Loucy (cell line): ENCODE data around the gene C1orf159.

Experiments used
- H2AFZ ChIP-seq: fragments of 200-600 bp; sonication (generic); 2 replicates; pipeline ENCODE4 v1.6.0; 2016; ENCODE audit warnings: antibody characterized with exemption, mild to moderate bottlenecking, low read length, moderate library complexity
- H3F3A ChIP-seq: fragments of 200-600 bp; 2 replicates; pipeline ENCODE4 v1.6.0; 2016; ENCODE audit warnings: antibody characterized with exemption, low read depth, mild to moderate bottlenecking
- H3K27me3 ChIP-seq: fragments of 200-600 bp; sonication (generic); 2 replicates; pipeline ENCODE4 v1.6.1; 2014; ENCODE audit warnings: low read length, mild to moderate bottlenecking; ENCODE audit not compliant: insufficient read depth, poor library complexity, severe bottlenecking
- H3K36me3 ChIP-seq: fragments of 200-600 bp; sonication (generic); 2 replicates; pipeline ENCODE4 v1.6.1; 2016; ENCODE audit warnings: low read length; ENCODE audit not compliant: insufficient read depth
- H3K4me1 ChIP-seq: fragments of 200-600 bp; sonication (generic); 2 replicates; pipeline ENCODE4 v1.5.1; 2014; ENCODE audit warnings: low read length, mild to moderate bottlenecking; ENCODE audit not compliant: insufficient read depth, poor library complexity, severe bottlenecking
- H3K4me2 ChIP-seq: fragments of 200-600 bp; sonication (generic); 2 replicates; pipeline ENCODE4 v1.6.0; 2014; ENCODE audit warnings: antibody characterized with exemption, low read length, low read depth, mild to moderate bottlenecking; ENCODE audit not compliant: poor library complexity, severe bottlenecking
- H3K4me3 ChIP-seq: fragments of 200-600 bp; sonication (generic); 2 replicates; pipeline ENCODE4 v1.5.1; 2014; ENCODE audit warnings: low read length, mild to moderate bottlenecking, mixed read lengths; ENCODE audit not compliant: poor library complexity, severe bottlenecking
- H3K79me2 ChIP-seq: fragments of 200-600 bp; sonication (generic); 2 replicates; pipeline ENCODE4 v1.6.1; 2014; ENCODE audit warnings: low read length; ENCODE audit not compliant: insufficient read depth
- H3K9ac ChIP-seq: fragments of 200-600 bp; sonication (generic); 2 replicates; pipeline ENCODE4 v1.6.0; 2014; ENCODE audit warnings: mild to moderate bottlenecking, low read depth, low read length, moderate library complexity; ENCODE audit not compliant: poor library complexity, severe bottlenecking
- H3K9me2 ChIP-seq: fragments of 200-600 bp; sonication (generic); replicated peaks from 2 replicates; pipeline ENCODE4 v1.6.1; 2016; ENCODE audit warnings: low read depth, low read length, mixed read lengths
- H3K9me3 ChIP-seq: fragments of 200-600 bp; sonication (generic); 2 replicates; pipeline ENCODE4 v1.6.1; 2014; ENCODE audit warnings: mild to moderate bottlenecking, antibody characterized with exemption, low read length, low read depth; ENCODE audit not compliant: insufficient read depth
- H4K20me1 ChIP-seq: fragments of 200-600 bp; sonication (generic); 2 replicates; pipeline ENCODE4 v1.6.0; 2014; ENCODE audit warnings: antibody characterized with exemption, low read length, mild to moderate bottlenecking; ENCODE audit not compliant: insufficient read depth, poor library complexity, severe bottlenecking
- CTCF ChIP-seq: fragments of 200-600 bp; sonication (generic); conservative IDR thresholded peaks from 2 replicates; pipeline ENCODE4 v1.5.1; 2014; ENCODE audit warnings: mild to moderate bottlenecking, antibody characterized with exemption, low read length
- EZH2phosphoT487 ChIP-seq: fragments of 200-600 bp; IDR thresholded peaks from 2 replicates; pipeline ENCODE4 v1.6.1; 2018; ENCODE audit warnings: antibody characterized with exemption, mild to moderate bottlenecking, moderate library complexity, borderline replicate concordance

C1orf159 gene

DNA sequence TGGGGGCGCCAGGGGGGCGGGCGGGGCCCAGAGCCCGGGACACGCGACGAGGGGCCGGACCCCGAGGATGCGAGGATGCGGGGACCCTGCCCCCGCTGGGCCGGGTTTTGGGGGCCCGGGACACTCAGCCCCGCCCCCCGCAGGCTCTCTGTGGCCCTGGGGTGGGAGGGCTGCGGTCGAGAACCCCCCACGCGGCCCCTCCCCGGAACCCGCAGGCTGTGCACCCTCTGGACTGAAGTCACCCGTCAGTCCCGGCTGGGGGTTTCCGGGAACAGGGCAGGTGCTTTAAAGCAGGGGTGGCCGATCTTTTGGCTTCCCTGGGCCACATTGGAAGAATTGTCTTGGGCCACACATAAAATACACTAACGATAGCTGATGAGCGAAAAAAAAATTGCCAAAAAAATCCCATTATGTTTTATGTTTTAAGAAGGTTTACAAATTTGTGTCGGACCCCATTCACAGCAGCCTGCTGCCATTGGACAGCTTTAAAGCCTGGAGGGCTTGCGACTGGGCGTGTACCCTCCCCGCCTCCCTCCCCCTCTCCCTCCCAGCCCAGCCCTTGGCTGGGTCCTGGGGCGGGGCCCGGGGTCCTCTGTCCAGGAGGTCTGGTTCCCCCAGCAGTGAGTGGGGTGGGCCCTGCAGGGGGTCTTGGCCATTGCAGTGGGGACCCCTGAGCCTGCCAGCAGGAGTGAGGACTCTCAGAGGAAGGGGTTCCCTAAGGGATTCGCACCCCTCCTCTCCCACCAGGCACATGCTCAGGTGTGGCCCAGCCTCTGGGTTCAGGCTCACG lies 21.6 kb upstream of the C1orf159 start:
- no peaks in the 10 kb centered on the region for H3K9me3 ChIP-seq
- H3K4me1 ChIP-seq, result peaks cover 20% of the 10 kb centered on the region
- peak overlapping the region; percentile 66 for H3K4me2 ChIP-seq
- no peak overlapping the region for H2AFZ ChIP-seq
- peak overlapping the region; percentile 56 for H3K4me3 ChIP-seq
- H4K20me1 ChIP-seq, result no peaks in the 10 kb centered on the region
- H3K36me3 ChIP-seq, result no peaks in the 10 kb centered on the region
- peak overlapping the region; percentile 50 for H3K9ac ChIP-seq
- H3K27me3 ChIP-seq, result no peaks in the 10 kb centered on the region
- no peak for TF ChIP-seq EZH2phosphoT487
- TF ChIP-seq CTCF, result no peak
- H3K9me2 ChIP-seq, result no peaks in the 10 kb centered on the region
- no peaks in the 10 kb centered on the region for H3K79me2 ChIP-seq
- no peaks in the 10 kb centered on the region for H3F3A ChIP-seq

DNA sequence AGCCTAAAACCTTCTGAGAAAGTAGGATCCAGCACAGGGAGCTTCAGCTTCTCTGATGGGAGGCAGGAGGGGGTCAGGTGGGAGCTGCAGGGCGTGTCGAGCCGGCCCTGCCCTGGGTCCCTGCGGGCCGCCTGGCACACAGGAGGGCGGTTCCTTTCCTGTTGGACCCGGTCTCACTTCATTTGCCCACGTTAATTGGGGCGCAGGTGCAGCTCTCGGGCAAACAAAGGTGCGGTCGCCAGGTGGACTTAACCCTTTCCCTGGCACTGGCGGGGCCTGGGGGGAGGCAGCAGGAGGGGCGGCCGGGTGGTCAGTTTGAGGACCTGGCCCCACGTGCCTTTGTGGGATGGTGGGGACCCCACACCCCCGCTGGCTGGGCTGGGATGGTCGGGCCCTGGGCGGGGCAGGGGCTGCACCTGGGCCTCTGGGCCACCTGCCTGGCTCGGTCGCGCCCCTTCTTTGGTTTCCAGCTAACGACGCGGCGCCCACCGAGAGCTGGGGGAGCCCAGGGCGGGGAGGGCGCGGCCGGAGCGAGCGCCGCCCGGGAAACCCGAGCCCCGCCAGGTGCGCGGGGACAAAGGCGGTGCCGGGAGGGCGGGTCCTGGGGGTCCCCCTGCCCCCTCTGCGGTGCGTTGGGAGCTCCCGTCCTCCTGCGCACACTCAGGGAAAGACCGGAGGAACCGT lies 20.8 kb upstream of the C1orf159 start:
- no peak overlapping the region for H3K4me3 ChIP-seq
- H3K9me3 ChIP-seq, result no peaks in the 10 kb centered on the region
- H3K9me2 ChIP-seq, result no peaks in the 10 kb centered on the region
- no peak overlapping the region for H2AFZ ChIP-seq
- H3K27me3 ChIP-seq, result no peaks in the 10 kb centered on the region
- TF ChIP-seq CTCF (no peak), EZH2phosphoT487 (no peak)
- H3K36me3 ChIP-seq, result no peaks in the 10 kb centered on the region
- H3K4me2 ChIP-seq, result no peak overlapping the region
- no peaks in the 10 kb centered on the region for H3F3A ChIP-seq
- H3K9ac ChIP-seq, result peak overlapping the region; percentile 37
- H3K4me1 ChIP-seq, result peaks cover 20% of the 10 kb centered on the region
- H4K20me1 ChIP-seq, result no peaks in the 10 kb centered on the region
- H3K79me2 ChIP-seq, result no peaks in the 10 kb centered on the region

DNA sequence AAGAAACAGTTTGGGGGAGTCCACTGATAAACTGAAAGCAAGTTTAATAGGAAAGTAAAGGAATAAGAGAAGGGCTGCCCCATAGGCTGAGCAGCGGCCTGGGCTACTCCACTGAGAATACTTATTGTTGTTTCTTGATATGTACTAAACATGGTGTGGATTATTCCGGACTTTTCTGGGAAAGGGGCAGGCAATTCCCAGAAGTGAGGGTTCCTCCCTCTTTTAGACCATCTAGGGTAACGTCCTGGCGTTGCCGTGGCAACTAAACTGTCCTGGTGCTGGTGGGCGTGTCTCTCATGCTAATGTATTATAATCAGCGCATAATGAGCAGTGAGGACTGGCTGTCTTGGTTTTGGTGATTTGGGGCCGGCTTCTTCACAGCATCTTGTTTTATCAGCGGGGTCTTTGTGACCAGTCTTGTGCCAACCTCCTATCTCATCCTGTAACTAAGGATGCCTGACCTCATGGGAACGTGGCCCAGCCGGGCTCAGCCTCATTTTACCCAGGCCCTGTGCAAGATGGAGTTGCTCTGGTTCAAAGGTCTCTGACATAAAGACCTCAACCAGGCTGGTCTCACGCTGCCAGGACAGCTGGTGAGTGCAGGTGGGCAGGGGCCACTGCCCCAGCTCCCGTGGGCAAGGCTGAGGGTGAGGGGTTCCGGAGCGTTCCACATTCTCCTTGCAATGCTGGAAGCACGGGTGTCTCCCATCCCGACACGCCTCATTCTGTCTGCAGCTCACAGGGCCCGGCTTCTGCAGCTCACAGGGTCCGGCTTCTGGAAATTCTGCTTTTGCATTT lies 19.6 kb upstream of the C1orf159 start:
- Histone ChIP-seq H3K4me1 (peaks cover 20% of the 10 kb centered on the region), H3K27me3 (no peaks in the 10 kb centered on the region), H3K79me2 (no peaks in the 10 kb centered on the region), H3F3A (no peaks in the 10 kb centered on the region), H2AFZ (no peak overlapping the region), H3K4me2 (no peak overlapping the region), H3K9me3 (no peaks in the 10 kb centered on the region), H3K9me2 (no peaks in the 10 kb centered on the region), H3K9ac (no peak overlapping the region), H4K20me1 (no peaks in the 10 kb centered on the region), H3K4me3 (no peak overlapping the region), H3K36me3 (no peaks in the 10 kb centered on the region)
- TF ChIP-seq CTCF (no peak), EZH2phosphoT487 (no peak)
